Ascending aorta (tissue), 2 donors: ENCODE measurements around the gene CTTN. TPM values are rescaled to one million over a fixed set of nuclear protein-coding genes. Genes with fewer than 3 reads are reported as not detected.

Experiments
- DNase-seq, 2 donors: peaks; one replicate each; pipeline ENCODE4 v3.0.0-alpha.2; 2019; ENCODE audit warnings: low spot score in 2 of 2
- H3K27ac ChIP-seq, 2 donors: fragments of 200-600 bp; sonication (generic); one replicate each; pipeline ENCODE4 v1.5.1; 2016 to 2017; ENCODE audit warnings: mild to moderate bottlenecking in 1 of 2
- H3K27me3 ChIP-seq: fragments of 200-600 bp; sonication (generic); one replicate; pipeline ENCODE4 v1.5.1; 2017
- H3K36me3 ChIP-seq, 2 donors: fragments of 200-600 bp; sonication (generic); one replicate each; pipeline ENCODE4 v1.5.1; 2016
- H3K4me1 ChIP-seq, 2 donors: fragments of 200-600 bp; sonication (generic); one replicate each; pipeline ENCODE4 v1.5.1; 2016 to 2017; ENCODE audit warnings: mild to moderate bottlenecking in 1 of 2
- H3K4me3 ChIP-seq, 2 donors: fragments of 200-600 bp; sonication (generic); one replicate each; pipeline ENCODE4 v1.5.1; 2016 to 2017; ENCODE audit warnings: mild to moderate bottlenecking in 1 of 2
- H3K9me3 ChIP-seq, 2 donors: fragments of 200-600 bp; sonication (generic); one replicate each; pipeline ENCODE4 v1.5.1; 2016
- CTCF ChIP-seq, 3 experiments: fragments of 200-600 bp in 2 of 3; fragments of 450-650 bp in 1 of 3; sonication (generic) in 2 of 3; IDR thresholded peaks; one replicate each; pipeline ENCODE4 v1.5.1; 2016 to 2019; ENCODE audit warnings: antibody characterized with exemption in 3 of 3, mild to moderate bottlenecking in 1 of 3, moderate library complexity in 1 of 3
- intact Hi-C: fragments of 100-400 bp; cut with DNase I; formaldehyde crosslinking; loops from one replicate; pipeline ENCODE4 v1.15.1; 2023
- total RNA-seq: library from RNA; depleted of rRNA; stranded (reverse); fragments of >200 nt; gene quantifications from one replicate; pipeline ENCODE4 v1.1.0, GENCODE V29; 2016

CTTN gene
- total RNA-seq, 1 donor from 2014 or later: 166 TPM

DNA sequence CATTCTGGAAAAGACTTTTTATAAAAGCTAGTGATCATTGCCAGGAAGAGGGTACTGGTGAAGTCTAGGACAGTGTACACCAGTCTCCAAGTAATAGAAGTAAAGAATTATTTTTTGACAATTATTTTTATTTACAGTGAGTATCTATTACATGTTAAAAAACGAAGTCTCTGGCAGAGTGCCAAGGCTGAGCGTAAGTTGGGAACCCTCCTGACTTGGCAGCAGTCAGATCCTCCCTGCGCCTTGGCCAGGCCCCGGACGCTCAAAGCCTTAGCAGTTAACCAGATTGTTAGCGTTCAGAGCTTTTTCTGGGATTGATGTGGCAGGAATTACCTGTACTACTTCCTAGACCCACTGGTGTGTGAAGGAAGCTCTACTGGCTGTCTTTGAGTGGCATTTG is 38.1 kb upstream of the CTTN start:
- no peaks in the 10 kb centered on the region for H3K27me3 ChIP-seq
- no peaks in the 10 kb centered on the region for H3K9me3 ChIP-seq
- H3K4me3 ChIP-seq: no peak overlapping the region
- no peak for DNase-seq
- intact Hi-C loops: no loop called here
- H3K36me3 ChIP-seq: peaks cover 22 to 25% of the 10 kb centered on the region in 2 donors
- H3K4me1 ChIP-seq: peaks cover 7 to 25% of the 10 kb centered on the region in 2 donors
- no peak overlapping the region for H3K27ac ChIP-seq
- no peak for TF ChIP-seq CTCF (IDR thresholded peaks at IDR 0.05)

GRCh38 chr11:70364178-70364577 is 34.2 kb upstream of the CTTN start:
- no peaks in the 10 kb centered on the region for H3K9me3 ChIP-seq
- no peak for DNase-seq
- H3K27ac ChIP-seq: peak overlapping the region; percentile 55 to 62
- H3K36me3 ChIP-seq: peaks cover 4 to 6% of the 10 kb centered on the region in 2 donors
- TF ChIP-seq CTCF (IDR thresholded peaks at IDR 0.05): no peak
- H3K4me1 ChIP-seq: peaks cover 7 to 21% of the 10 kb centered on the region in 2 donors
- intact Hi-C loops: no loop called here
- no peaks in the 10 kb centered on the region for H3K27me3 ChIP-seq
- H3K4me3 ChIP-seq: no peak overlapping the region

DNA sequence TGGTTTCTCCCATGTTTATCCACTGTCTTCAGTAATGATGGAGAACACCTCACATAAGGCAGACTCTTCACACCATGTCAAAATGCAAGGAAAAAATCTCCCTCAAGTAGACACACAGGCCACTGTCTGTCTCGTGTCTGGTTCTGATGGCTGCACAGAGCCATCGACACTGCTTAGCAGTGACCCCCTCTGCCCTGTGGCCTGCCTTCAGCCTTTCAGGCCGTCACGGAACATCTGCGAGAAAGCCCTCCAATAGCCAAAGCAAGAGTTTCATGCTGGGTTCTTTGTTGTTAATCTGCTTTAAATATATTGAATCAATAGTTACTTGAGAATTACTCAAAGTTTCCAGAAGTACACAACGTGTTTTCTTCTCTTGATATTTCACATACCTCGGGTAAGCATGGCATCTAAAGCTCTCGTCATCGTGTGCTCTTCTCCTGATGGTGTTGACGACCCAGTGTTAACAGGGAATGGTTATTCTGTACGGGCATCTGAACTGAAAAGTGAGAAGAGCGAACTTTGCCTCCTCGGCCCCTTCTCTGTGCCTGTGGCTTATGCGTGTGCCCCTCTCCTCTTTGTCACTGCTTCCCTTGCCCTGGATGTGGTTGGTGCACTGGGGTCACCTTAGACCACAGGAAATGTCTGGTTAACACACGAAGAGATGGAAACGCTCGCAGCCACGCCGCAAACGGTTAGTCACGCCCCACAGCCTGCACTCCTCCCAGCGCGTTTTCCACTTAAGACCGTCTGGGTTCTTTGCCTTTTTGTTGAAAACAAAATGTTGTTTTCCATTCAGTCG is 33.4 kb upstream of the CTTN start:
- no peaks in the 10 kb centered on the region for H3K27me3 ChIP-seq
- H3K4me1 ChIP-seq: peaks cover 7 to 21% of the 10 kb centered on the region in 2 donors
- DNase-seq: no peak
- TF ChIP-seq CTCF (IDR thresholded peaks at IDR 0.05): no peak
- no peaks in the 10 kb centered on the region for H3K9me3 ChIP-seq
- H3K27ac ChIP-seq: peak overlapping the region; percentile 55 to 62
- intact Hi-C loops: no loop called here
- peaks cover 4 to 6% of the 10 kb centered on the region in 2 donors for H3K36me3 ChIP-seq
- H3K4me3 ChIP-seq: peak overlapping the region in 1 of 2 donors; percentile 35

GRCh38 chr11:70365544-70365927 is 32.8 kb upstream of the CTTN start:
- intact Hi-C loops: no loop called here
- Histone ChIP-seq H3K4me3 (no peak overlapping the region), H3K9me3 (no peaks in the 10 kb centered on the region), H3K4me1 (peaks cover 7 to 18% of the 10 kb centered on the region in 2 donors), H3K27ac (peak overlapping the region; percentile 55 to 62), H3K27me3 (no peaks in the 10 kb centered on the region), H3K36me3 (peaks cover 4 to 6% of the 10 kb centered on the region in 2 donors)
- DNase-seq: no peak
- TF ChIP-seq CTCF (IDR thresholded peaks at IDR 0.05): no peak

- Histone ChIP-seq H3K27ac (no peak overlapping the region), H3K36me3 (peaks cover 3 to 4% of the 10 kb centered on the region in 2 donors), H3K4me3 (no peak overlapping the region), H3K4me1 (peaks cover 7 to 18% of the 10 kb centered on the region in 2 donors), H3K27me3 (no peaks in the 10 kb centered on the region), H3K9me3 (no peaks in the 10 kb centered on the region)
- TF ChIP-seq CTCF (IDR thresholded peaks at IDR 0.05): no peak
- intact Hi-C loops: no loop called here
- no peak for DNase-seq
These were observed 31.3 kb upstream of the CTTN start for GRCh38 chr11:70367071-70367470.
